Retinal pigment epithelial cell (primary cell): Measurements from ENCODE around the gene SSR1.
"Not testable (repeated sequence)": the region's sequence is repeated elsewhere in the genome, so short reads cannot be mapped to it uniquely, and the experiment has no call there.

ENCODE experiments used
- DNase-seq: peaks from one replicate; pipeline ENCODE4 v3.0.0-alpha.2; 2010; ENCODE audit warnings: low read depth
- H3K4me3 ChIP-seq: 2 replicates; pipeline ENCODE4 v1.5.1; 2011; ENCODE audit warnings: mild to moderate bottlenecking, low read length, control low read depth, moderate library complexity
- TF ChIP-seq, protein P1 (sequence below): conservative IDR thresholded peaks from 2 replicates; pipeline ENCODE4 v1.5.1; 2011; ENCODE audit warnings: low read depth, low read length, control low read depth, inconsistent platforms

Gene SSR1

DNA sequence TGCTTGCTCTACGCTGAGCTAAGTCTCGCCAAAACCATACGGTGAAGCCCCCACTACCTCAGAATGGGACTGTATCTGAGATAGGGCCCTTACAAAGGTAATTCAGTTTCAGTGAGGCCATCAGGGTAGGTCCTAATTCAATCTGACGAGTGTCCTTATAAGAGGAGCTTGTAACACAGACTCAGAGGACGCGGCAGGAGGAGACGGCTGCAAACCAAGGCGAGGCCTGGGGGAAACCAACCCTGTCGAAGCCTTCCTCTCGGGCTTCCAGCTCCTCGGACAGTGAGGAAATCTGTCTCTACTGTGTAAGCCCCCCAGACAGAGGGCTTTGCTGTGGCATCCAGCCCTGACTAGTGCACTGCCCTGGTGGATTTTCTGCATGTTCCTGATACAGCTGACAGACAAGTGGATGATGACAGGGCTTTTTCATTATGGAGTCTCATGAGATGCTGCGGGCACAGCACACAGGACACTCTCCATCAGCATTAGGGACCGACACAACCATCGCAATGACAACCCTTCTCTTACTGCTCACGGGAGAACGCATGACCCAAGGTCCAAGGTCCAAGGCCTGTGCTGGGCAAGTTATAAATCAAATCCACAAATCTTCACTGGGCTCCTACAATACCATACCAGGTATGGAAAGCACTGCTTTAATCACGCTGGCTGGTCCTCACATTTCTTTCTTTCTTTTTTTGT lies 48.2 kb downstream of the SSR1 start:
- no peak overlapping the region for H3K4me3 ChIP-seq
- no peak for DNase-seq
- TF ChIP-seq, protein P1, sequence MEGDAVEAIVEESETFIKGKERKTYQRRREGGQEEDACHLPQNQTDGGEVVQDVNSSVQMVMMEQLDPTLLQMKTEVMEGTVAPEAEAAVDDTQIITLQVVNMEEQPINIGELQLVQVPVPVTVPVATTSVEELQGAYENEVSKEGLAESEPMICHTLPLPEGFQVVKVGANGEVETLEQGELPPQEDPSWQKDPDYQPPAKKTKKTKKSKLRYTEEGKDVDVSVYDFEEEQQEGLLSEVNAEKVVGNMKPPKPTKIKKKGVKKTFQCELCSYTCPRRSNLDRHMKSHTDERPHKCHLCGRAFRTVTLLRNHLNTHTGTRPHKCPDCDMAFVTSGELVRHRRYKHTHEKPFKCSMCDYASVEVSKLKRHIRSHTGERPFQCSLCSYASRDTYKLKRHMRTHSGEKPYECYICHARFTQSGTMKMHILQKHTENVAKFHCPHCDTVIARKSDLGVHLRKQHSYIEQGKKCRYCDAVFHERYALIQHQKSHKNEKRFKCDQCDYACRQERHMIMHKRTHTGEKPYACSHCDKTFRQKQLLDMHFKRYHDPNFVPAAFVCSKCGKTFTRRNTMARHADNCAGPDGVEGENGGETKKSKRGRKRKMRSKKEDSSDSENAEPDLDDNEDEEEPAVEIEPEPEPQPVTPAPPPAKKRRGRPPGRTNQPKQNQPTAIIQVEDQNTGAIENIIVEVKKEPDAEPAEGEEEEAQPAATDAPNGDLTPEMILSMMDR: no peak

DNA sequence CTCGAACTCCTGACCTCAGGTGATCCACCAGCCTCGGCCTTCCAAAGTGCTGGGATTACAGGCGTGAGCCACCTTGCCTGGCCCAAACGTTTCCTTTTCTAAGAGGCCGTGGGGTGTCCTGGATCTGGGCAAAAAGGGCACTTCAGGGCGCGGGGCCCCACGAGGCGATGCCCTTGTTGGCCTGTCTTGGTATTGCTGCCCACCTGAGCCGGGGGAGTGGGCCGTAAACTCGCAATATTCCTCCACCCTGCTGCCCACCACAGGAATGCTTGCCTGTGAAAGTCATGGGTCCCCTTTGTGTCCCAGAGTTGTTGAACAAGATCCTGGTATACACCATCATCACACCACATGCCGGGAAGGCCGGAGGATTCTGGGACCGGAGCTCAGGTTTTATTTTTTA lies 49.0 kb downstream of the SSR1 start:
- TF ChIP-seq, protein P1: no peak
- H3K4me3 ChIP-seq: no peak overlapping the region
- DNase-seq: no peak

GRCh38 chr6:7263519-7263805 lies 49.5 kb downstream of the SSR1 start:
- not testable (repeated sequence) for DNase-seq, H3K4me3 ChIP-seq

DNA sequence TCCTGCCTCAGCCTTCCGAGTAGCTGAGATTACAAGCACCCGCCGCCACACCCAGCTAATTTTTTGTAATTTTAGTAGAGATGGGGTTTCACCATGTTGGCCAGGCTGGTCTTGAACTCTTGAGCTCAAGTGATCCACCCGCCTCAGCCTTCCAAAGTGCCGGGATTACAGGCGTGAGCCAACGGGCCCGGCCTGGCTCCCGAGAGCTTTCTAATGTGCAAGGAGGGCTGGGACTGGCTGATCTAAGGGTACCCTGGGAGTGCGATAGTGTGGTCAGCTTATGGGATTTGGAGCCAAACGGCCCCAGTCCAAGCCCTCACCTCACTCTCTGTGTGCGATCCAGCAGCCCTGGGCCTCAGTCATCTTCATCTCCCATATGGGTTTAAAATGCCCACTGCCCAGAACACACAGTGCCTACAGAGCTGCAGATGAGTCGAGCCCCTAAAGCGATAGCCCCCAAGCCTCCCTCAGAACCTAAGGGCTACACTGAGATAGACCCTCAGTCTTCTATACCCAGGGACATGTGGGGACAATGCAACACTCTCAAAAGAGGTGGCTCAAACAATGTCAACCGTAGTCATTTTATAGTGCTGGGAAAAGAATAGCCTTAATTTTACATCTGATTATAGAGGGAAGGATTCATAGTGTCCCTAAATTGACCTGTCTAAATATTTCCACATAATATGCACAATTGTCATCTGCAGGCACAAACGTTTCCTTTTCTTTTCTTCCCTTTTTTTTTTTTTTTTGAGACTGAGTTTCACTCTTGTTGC lies 50.1 kb downstream of the SSR1 start:
- TF ChIP-seq, protein P1: no peak
- no peak for DNase-seq
- no peak overlapping the region for H3K4me3 ChIP-seq

GRCh38 chr6:7261852-7262461 lies 51.0 kb downstream of the SSR1 start:
- peak overlapping the region; percentile 82 for H3K4me3 ChIP-seq
- no peak for DNase-seq
- TF ChIP-seq, protein P1: no peak

DNA sequence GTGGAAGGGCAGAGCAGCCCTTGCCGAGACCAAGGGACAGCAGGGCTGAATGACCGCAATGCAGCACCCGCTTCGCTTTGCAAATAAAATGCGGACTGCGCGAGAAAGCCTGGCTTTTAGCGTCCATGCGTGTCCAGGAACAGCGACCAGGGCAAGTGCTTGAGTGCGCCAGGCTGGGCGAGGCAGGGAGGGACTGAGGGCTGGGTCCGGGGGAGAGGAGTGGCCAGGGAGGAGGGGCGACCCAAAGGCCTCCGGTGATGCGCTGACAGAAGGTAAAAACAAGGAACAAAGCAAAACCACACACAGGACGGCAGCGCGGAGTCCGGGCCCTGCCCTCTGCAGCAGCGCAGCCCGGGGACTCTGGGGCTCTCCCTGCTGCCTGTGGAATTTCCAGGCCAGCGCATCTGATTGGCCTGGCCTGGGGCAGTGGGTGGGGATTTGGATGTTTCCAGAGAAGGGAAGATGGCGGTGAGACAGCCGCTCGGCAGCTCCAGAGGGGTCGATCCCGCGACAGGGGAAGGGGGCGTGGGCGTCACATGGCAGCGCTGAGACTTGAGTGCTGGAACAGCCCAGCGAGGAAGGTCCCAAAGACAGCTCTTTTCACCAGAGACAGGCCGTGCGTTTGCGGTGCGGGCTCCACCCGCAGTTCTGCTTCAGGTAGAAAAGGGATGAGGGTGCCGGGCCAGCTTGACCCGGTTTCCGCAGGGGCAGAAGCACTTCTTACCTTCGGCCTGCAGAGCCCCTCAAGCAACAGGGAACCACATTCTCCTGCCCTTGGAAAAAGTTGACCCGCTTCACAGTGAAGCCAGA lies 51.8 kb downstream of the SSR1 start:
- TF ChIP-seq, protein P1: no peak
- H3K4me3 ChIP-seq: peak overlapping the region; percentile 82
- DNase-seq: peak; percentile 60

GRCh38 chr6:7260291-7261031 lies 52.5 kb downstream of the SSR1 start:
- no peak for DNase-seq
- TF ChIP-seq, protein P1: no peak
- peak overlapping the region; percentile 82 for H3K4me3 ChIP-seq
